Glomerular visceral epithelial cell (primary cell): ENCODE data around the gene TAS2R13.

Source experiments
- DNase-seq: peaks from one replicate; pipeline ENCODE4 v3.0.0-alpha.2; 2016; ENCODE audit errors: extremely low spot score

The TAS2R13 gene, protein sequence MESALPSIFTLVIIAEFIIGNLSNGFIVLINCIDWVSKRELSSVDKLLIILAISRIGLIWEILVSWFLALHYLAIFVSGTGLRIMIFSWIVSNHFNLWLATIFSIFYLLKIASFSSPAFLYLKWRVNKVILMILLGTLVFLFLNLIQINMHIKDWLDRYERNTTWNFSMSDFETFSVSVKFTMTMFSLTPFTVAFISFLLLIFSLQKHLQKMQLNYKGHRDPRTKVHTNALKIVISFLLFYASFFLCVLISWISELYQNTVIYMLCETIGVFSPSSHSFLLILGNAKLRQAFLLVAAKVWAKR

DNA sequence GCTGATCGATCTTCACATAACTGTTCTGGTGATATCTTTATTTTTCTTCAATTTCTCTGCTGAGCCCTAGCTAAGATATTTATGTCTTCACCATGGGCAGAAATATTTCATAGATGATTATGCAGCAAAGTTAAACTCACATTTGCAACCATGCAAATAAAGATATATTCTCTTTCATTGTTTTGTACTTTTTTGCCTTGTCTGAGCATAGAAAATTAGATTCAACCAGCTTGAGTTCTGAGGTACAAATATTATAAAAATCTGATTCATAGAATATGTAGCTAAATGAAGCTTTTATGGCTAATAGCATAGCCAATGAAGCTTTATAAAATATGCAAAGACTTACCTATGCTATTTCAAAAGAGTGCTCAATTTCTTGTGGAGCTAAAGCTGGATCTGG lies at the start of gene TAS2R13:
TSS of gene TAS2R13 (minus strand) at position 101 of the 400 bp plus-strand sequence. CDS start 264 bp downstream, outside the sequence.
- no peak for DNase-seq

DNA sequence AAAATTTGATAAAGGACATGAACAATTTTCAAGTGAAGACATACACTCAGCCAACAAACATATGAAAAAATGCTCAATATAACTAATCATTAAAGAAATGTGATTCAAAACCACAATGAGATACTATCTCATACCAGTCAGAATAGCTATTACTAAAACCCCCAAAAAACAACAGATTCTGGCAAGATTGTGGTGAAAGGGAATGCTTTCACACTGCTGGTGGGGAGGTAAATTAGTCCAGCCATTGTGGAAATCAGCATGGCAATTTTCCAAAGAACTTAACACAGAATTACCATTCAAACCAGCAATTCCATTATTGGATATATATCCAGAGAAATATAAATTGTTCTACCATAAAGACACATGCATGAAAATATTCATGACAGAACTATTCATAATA lies 48.4 kb upstream of the TAS2R13 start:
- peak; percentile 10 for DNase-seq

DNA sequence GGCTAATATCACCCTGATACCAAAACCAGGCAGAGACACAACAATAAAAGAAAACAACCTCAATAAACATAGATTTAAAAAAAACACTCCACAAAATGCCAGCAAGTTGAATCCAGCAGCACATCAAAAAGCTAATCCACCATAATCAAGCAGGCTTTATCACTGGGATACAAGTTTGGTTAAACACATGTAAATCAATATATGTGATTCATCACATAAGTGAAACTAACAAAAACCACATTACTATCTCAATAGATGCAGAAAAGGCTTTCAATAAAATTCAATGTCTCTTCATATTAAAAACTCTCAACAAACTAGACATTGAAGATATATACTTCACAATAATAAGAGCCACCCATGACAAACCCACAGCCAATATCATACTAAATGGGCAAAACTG lies 46.7 kb upstream of the TAS2R13 start:
- DNase-seq, result no peak

DNA sequence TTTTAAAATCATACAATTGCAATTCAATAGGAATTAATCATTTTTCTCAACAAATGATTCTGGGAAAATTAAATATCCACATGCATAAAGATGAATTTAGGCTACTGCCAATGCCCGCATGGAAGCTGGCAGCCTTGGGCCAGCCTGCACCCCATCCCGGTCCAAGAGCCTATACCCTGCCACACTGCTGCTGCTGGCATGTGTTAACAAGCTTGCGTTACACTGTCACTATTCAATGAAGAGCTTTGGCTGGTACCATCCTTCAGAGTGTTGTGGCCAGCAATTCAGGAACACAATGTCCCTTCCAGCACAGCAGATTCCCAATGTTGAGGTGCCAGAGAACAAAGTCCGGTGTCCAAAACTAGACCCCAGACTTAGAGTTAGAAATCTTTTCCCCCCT lies 43.3 kb upstream of the TAS2R13 start:
- DNase-seq, result no peak

DNA sequence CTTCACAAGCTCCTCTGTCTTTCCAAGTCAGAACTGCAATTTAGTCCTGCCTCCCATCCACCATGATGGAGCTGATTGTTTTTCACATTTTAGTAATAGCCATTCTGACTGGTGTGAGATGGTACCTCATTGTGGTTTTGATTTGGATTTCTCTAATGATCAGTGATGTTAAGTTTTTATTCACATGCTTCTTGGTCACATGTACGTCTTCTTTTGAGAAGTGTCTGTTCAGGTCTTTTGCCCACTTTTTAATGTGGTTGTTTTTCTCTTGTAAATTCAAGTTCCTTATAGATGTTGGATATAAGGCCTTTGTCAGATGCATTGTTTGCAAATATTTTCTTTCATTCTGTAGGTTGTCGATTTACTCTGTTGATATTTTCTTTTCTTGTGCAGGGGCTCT lies 33.8 kb upstream of the TAS2R13 start:
- DNase-seq, result no peak

DNA sequence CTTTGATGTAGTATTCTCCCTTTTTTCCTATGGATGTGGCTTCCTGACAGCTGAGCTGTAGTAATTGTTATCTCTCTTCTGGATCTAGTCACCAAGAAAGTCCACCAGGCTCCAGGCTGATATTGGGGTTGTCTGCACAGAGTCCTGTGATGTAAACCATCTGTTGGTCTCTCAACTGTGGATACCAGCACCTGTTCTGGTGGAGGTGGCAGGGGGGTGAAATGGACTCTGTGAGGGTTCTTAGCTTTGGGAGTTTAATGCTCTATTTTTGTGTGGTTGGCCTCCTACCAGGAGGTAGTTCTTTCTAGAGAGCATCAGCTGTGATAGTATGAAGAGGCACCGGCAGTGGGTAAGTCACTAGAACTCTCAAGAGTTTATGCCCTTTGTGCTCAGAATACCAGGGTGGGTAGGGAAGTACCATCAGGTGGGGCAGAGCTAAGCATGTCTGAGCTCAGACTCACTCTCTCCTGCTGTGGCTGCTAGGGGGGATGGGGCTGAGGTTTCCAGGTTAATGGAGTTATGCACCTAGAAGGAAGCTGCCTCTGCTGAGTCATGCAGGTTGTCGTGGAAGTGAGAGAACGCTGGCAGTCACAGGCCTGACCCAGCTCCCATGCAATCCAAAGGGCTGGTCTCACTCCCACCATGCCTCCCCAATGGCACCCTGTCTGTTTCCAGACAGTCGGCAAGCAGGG lies 32.7 kb upstream of the TAS2R13 start:
- DNase-seq, result peak; percentile 75

DNA sequence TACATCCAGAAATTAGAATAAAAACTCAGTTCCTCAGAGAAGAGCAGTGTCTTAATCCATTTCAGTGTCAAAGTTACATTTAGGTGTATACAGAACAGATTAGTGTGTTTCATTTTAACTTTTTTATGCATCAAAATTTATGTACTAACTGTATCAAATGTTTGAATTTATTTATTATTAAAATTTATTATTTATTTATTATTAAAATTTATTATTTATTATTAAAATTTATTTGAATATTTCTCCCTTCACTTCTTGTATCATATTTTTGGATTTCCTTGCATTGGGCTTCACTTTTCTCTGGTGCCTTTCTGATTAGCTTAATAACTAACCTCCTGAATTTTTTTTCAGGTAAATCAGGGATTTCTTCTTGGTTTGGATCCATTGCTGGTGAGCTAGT lies 32.0 kb upstream of the TAS2R13 start:
- DNase-seq, result no peak

DNA sequence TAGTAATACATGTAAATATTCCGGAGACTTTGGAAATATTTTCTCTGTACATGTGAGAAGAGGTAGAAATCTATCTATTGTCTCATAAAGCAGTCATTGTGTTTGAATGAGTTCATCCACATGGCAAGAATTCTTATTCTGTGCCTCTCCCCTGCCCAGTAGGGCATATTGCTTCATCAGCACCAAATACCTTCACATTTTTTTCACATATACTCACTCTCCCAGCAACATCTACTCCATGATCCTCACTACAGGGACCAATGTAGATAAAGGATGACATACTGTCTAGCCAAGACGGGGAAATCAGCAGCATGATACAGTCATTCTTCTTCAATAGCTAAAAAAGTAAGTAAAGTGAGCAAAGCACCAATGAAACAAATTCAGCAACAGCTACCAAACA lies 31.0 kb upstream of the TAS2R13 start:
- DNase-seq, result peak; percentile 66

DNA sequence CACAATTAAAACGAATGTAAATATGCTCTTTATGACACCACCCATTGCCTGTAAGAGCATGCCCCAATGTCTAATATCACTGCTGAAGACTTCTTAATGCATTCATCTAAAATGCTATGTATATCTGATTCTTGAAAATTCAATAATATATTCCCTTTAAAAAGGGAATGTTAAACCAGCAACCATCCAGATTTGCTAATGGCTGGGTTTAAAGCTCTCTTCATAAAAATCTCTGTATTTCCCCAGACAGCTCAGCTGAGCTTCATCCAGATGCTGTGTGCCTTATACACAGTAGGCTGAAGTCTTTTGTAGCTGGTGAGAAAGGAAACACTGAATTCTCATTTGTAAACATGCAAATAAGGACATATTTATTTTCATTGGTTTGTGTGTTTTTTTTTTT lies 29.8 kb upstream of the TAS2R13 start, which contains the start of gene TAS2R14:
TSS of gene TAS2R14 (minus strand) at position 101 of the 400 bp plus-strand sequence. CDS start at position 45, 56 bp downstream.
- DNase-seq, result no peak

DNA sequence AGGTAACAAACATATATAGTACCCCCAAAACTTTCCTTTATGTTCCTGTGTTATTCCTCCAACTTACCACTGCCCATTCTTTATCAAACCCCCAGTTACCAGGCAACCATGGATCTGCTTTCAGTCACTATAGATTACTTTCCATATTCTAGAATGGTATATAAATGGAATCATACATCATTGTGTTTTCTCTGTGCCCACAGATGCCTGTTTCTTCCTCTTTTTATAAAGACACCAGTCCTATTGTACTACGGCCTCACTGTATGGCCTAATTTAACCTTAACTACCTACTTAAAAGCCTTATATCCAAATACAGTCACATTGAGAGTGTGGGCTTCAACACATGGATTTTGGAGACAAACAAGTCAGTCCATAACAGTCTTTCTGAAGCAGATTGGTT lies 27.1 kb upstream of the TAS2R13 start:
- DNase-seq, result no peak

DNA sequence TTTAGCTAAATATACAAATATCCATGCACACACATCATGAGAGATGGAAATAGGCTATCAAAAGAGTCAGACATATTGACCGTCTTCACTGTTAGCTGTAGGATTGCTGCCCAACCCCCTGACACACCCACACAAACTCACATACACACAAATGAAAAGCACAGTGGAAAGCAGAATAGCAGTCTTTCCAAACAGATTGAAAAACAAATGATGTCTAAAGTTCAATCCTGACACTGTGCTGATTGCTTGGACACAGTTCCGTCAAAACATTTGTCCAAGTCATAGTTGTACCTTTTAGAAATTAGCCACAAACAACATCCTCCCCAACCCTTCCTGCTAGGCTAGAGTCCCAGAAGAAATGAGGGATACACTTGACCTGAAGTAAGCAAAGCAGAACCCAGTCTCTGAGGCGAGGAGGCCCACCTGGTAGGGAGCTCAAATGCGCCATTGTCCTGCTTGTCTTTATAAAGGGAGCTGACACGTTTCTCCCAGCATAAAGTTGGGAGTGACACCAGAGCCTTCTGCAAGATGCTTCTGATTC lies 19.5 kb upstream of the TAS2R13 start, which contains the start of gene PRH2:
TSS of gene PRH2 (plus strand) at position 491 of the 541 bp plus-strand sequence. CDS start at position 529, 38 bp downstream.
- no peak for DNase-seq

DNA sequence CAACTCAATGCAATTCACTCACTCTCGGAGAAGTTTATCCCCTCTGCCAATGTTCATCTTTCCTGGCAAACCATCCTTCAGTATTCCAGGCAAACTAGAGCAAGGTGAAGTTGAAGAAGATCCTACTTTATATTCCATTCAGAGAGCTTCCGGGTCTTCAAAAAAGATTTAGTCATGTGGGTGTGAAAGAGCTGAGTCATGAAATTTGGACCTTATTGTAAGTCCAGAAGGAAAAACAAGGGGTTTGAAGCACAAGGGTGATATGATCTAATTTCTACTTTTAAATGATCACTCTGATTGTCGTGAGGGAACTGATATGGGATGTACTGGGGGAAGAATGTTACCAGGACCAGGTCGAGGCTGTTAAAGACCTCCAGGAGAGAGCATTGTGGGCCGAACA lies 16.9 kb upstream of the TAS2R13 start:
- no peak for DNase-seq

DNA sequence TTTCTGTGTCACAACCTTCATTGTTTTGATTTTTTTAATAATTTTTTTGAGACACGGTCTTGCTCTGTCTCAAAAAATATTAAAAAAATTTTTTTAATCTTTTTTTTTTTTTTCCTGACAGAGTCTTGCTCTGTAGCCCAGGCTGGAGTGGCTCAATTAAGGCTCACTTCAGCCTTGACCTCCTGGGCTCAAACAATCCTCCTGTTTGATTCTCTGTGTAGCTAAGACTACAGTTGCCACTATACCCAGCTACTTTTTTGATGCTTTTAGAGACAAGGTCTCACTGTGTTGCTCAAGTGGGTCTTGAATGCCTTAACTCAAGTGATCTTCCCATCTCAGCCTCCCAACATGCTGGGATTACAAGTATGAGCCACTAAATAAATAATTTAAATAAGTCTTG lies 10.4 kb upstream of the TAS2R13 start:
- no peak for DNase-seq

DNA sequence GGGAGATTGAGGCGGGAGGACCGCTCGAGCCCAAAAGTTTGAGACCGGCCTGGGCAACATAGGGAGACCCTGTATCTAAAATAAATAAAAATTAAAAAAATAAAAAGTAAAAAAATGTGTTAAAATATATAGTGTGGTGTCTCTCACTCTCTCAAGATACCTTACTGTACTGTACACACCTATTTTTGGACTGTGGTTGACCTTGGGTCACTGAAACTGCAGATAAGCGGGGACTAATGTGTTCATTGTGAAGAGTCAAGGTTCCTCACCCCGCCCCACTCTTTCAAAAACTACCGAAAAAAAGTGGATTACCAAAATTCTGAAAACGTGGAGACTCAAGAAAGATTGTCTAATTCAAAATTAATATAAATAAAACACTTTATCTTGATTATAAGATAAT lies 1.0 kb upstream of the TAS2R13 start:
- no peak for DNase-seq

DNA sequence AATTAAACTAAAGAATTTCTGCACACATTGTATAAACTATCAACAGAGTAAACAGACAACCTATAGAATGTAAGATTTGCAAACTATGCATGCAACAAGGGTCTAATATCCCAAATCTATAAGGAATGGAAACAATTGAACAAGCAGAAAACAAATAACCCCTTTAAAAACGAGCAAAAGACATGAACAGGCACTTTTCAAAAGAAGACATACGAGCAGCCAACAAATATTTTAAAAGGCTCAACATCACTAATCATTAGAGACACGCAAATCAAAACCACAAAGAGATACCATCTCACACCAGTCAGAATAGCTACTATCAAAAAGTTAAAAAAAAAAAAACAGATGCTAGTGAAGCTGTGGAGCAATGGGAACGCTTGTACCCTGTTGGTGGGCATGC lies 4.7 kb downstream of the TAS2R13 start:
- DNase-seq, result no peak

DNA sequence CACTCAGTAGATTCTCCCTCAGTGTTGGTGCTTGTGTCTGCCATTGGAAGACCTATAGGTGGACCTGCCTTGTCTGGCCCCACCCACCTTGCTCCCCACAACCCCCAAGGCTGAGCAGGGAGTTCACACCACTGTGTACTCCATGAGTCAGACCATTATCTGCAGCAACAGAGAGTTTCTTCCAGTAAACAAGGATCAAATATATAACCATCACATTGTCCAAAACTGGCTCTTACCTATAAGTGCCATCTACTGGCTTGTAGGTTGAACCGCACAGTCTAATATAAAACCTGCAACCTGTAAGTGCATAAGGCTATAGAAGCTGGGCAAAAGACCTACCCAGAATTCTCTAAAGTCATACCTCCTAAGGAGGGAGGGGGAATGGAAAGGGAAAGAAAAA lies 7.9 kb downstream of the TAS2R13 start:
- no peak for DNase-seq

DNA sequence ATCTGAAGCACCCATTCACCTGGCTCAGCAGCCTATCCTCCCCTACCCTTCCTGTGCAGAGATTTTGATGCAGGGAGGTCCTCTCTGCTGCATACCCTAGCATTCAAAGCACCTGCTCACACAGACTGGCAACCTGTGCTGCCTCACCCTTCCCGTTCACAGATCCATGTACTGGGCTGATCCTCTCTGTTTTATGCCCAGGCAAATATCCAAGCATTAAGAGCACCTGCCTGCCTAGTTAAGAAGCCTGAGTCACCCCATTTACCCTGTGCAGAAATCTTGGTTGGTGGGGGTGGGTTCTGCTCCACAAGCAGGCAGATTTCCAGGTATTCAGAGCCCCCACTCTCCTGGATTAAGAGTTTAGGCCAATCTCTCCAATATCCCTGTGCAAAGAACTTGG lies 8.4 kb downstream of the TAS2R13 start:
- DNase-seq, result no peak

DNA sequence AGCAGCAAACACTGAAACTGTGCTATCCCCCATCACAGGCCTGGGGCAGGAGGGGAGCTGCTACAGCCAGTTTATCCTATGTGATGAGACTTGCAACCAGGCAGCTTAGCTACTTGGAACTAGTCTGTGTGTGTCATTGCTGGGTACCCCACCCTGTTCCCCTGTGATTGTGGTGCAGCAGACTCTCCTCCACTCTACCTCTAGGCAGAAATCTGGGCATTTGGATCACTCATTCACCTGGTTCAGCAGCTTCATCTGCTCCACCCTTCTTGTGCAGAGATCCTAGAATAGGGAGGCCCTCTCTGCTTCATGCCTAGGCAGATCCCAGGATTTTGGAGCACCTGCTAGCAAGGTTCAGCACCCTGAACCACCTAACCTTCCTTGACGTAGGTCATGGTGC lies 8.8 kb downstream of the TAS2R13 start:
- no peak for DNase-seq

DNA sequence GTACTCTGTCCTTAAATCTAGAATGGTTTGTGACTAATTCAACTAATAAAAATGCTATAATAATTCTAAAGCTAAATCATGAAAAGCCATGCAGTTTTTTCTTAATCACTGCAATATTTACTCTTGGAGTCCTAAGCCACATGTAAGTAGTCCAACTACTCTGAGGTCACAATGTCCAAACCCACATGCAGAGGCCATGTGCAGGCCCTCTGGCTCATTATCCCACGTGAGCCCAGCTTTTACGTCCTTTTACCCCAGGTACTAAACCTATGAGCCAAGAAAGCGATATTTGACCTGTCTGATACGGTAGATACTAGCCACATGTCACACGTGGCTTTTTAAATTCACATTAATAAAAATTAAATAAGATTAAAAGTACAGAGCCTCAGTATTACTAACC lies 12.5 kb downstream of the TAS2R13 start:
- no peak for DNase-seq

DNA sequence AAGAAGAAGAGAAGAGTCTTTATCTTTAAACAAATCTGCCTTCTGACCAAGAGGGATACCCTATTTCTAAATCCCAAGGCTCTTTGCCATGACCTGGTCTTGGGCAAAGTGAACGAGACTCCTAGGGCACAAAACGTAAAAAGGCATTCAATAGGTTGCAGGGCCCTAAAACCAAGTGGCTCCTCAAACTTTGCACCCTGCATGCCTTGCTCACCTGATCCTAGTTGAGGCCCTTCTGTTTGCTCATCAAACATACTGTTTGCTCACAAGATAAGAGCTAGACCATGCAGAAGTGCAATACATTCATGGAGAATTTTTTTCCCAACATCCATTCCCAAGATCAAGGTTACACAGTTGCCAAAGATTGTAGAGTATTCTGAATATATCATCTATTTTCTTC lies 17.4 kb downstream of the TAS2R13 start:
- DNase-seq, result no peak

DNA sequence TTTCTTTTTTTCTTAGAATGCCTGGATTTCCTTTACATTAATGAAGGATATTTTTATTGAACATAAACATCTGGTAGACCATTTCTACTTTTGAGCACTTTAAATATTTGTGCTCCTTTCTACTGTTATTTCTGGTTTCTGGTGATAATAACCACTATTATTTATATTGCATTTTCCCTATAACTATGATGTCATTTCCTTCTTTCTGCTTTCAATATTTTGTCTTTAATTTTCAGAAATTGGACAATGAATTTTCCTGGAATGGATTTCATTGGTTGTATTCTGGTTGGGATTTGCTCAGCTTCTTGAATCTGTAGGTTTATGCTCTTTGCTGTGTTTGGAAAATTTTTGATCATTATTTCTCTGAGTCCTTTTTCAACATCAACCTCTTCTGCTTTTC lies 20.1 kb downstream of the TAS2R13 start:
- no peak for DNase-seq

DNA sequence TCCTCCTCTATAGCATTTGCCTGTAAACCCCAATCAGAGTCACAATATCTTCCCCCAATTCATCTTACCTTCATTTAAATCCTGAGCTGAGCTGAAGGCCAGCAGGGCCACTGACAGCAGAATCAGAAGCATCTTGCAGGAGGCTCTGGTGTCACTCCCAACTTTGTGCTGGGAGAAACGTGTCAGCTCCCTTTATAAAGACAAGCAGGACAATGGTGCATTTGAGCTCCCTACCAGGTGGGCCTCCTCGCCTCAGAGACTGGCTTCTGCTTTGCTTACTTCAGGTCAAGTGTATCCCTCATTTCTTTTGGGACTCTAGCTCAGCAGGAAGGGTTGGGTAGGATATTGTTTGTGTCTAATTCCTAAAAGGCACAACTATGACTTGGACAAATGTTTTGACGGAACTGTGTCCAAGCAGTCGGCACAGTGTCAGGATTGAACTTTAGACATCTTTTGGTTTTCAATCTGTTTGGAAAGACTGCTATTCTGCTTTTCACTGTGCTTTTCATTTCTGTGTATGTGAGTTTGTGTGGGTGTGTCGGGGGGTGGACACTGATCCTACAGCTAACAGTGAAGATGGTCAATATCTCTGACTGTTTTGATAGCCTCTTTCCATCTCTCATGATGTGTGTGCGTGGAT lies 25.2 kb downstream of the TAS2R13 start, which contains the start of gene PRH1:
TSS of gene PRH1 (minus strand) at position 170 of the 640 bp plus-strand sequence. CDS start at position 132, 38 bp downstream.
- DNase-seq, result no peak
